ENCODE measurements around the gene C1S.

- TF ChIP-seq CTCF (IDR thresholded peaks at IDR 0.05) (no peak), POLR2A (IDR thresholded peaks at IDR 0.05) (no peak)
Measured at GRCh38 chr12:7075518-7075917, 15.0 kb downstream of the C1S start.

All from body of pancreas (tissue), 4 donors.